PC-9 (cell line): Measurements from ENCODE around the gene HOXA1.

Experiments
- EZH2 ChIP-seq: fragments of 200-600 bp; sonication (generic); IDR thresholded peaks from 2 replicates; pipeline ENCODE4 v1.8.0; 2017; ENCODE audit warnings: antibody characterized with exemption, low read depth
- TF ChIP-seq, protein P1 (sequence below): fragments of 200-600 bp; sonication (generic); conservative IDR thresholded peaks from 2 replicates; pipeline ENCODE4 v1.6.1; 2017; ENCODE audit warnings: mixed run types, antibody characterized with exemption, mild to moderate bottlenecking, moderate library complexity

DNA sequence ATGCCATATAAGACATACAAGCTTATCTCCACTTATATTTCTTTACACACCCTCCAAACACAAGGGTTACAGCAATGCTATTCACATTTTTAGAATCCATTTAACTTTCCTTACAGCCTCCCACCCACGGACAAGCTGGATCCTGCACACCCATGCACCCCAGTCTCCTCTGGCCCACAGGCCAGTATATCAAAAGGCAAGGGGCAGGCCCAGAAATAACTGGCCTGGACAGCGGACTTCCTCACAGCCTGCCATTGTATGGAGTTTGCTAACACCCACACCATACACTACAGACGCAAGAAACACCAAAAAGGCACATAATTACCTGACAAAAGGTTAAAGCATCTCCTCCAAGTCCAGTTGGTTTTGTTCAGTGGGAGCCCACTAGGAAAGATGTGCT lies 22.8 kb upstream of the HOXA1 start:
- TF ChIP-seq, protein P1, sequence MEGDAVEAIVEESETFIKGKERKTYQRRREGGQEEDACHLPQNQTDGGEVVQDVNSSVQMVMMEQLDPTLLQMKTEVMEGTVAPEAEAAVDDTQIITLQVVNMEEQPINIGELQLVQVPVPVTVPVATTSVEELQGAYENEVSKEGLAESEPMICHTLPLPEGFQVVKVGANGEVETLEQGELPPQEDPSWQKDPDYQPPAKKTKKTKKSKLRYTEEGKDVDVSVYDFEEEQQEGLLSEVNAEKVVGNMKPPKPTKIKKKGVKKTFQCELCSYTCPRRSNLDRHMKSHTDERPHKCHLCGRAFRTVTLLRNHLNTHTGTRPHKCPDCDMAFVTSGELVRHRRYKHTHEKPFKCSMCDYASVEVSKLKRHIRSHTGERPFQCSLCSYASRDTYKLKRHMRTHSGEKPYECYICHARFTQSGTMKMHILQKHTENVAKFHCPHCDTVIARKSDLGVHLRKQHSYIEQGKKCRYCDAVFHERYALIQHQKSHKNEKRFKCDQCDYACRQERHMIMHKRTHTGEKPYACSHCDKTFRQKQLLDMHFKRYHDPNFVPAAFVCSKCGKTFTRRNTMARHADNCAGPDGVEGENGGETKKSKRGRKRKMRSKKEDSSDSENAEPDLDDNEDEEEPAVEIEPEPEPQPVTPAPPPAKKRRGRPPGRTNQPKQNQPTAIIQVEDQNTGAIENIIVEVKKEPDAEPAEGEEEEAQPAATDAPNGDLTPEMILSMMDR: no peak
- TF ChIP-seq EZH2: no peak
